Heart left ventricle (tissue), 13 donors: ENCODE results near the gene MAPKAP1.

Experiments used
- CTCF ChIP-seq, 12 donors: fragments of 200-600 bp; sonication (generic) in 4 of 12; IDR thresholded peaks; one replicate each; pipeline versions ENCODE4 v1.5.0 to v1.8.0; 2018 to 2022; ENCODE audit warnings: antibody characterized with exemption in 12 of 12, mild to moderate bottlenecking in 5 of 12
- POLR2A ChIP-seq, 2 donors: fragments of 450-650 bp; IDR thresholded peaks; one replicate each; pipeline ENCODE4 v1.6.1; 2017; ENCODE audit warnings: antibody characterized with exemption in 2 of 2, mild to moderate bottlenecking in 2 of 2, moderate library complexity in 2 of 2
- donor health status: ischemic (EF 13 %, LVEDD 7.1; RV severe dilation, severe dysfunction).
- donor health status: DM: no; HTN: yes; CAD: no.
- donor health status: DM: no; HTN: no; CAD: no.
- donor health status: ischemic (EF 25% LVEDD 6.9; RV normal size, moderate dysfunction).
- donor health status: ischemic (EF 25% LVEDD 5.7; RV mildly dilated, moderate dysfunction).
- donor health status: ischemic (EF 35%, LVEDD 5.7; RV mildly dilated, moderate dysfunction).
- donor health status: nonischemic (EF 11% LVEDD 7.7; RV severe dilation, severe dysfunction).
- donor health status: DM: yes; HTN: yes; CAD: no.
- donor health status: PGD.
- donor health status: ischemic (EF 29% LVEDD 5.4; RV normal size, mild dysfunction).
- donor health status: nonischemic (EF 23%, LVEDD 6.1; RV moderate dilation, normal function).

GRCh38 chr9:125655691-125656410, 51.2 kb downstream of the MAPKAP1 start:
- TF ChIP-seq CTCF (IDR thresholded peaks at IDR 0.05), result no peak
- TF ChIP-seq POLR2A (IDR thresholded peaks at IDR 0.05), result no peak
